Brain microvascular endothelial cell (primary cell): ENCODE measurements around the gene UPB1.

Experiments
- DNase-seq: peaks from one replicate; pipeline ENCODE4 v3.0.0-alpha.2; 2020
- H3K27ac ChIP-seq: fragments of 250-450 bp; sonication (Bioruptor Pico); 2 replicates; pipeline ENCODE4 v1.5.1; 2020; ENCODE audit warnings: mild to moderate bottlenecking, moderate library complexity
- H3K27me3 ChIP-seq: fragments of 250-450 bp; sonication (Bioruptor Pico); replicated peaks from 2 replicates; pipeline ENCODE4 v1.5.1; 2020; ENCODE audit warnings: mild to moderate bottlenecking
- H3K36me3 ChIP-seq: fragments of 250-450 bp; sonication (Bioruptor Pico); replicated peaks from 2 replicates; pipeline ENCODE4 v1.5.1; 2020; ENCODE audit warnings: mild to moderate bottlenecking
- H3K4me3 ChIP-seq: 2 replicates; pipeline ENCODE4 v1.5.1; 2011; ENCODE audit warnings: low read depth, mild to moderate bottlenecking, control low read depth, low read length, moderate library complexity
- in situ Hi-C: cut with HindIII; loops from 2 replicates; pipeline ENCODE4 v1.10.0; 2017; ENCODE audit warnings: low sequenced_read_pairs, low pct_ligation_motif_present
- TF ChIP-seq, protein P1 (sequence below): IDR thresholded peaks from 2 replicates; pipeline ENCODE4 v1.5.1; 2011; ENCODE audit warnings: low read depth, mild to moderate bottlenecking, moderate library complexity, low read length, control low read depth, inconsistent platforms; ENCODE audit errors: missing control alignments

The UPB1 gene

DNA sequence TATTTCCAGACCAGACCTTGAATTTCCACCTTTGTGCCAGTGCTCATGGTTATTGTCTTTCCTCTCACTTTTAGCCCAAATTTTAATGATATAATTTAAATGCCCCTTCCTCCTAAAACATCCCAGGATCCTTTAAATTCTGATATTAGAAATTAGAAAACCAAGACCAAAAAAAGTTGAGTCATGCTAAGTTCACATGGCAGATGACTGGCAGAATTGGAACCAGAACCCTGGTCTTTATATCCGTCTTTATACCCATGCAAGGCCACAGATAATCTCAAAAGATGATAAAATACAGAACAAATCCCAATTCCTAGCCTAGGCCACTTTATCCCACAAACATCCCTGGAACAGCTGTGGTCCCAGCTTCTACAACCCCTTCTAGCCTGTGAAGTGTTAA is 41.3 kb upstream of the UPB1 start:
- in situ Hi-C loops = no loop called here
- Histone ChIP-seq H3K27ac (no peak overlapping the region), H3K4me3 (no peak overlapping the region), H3K27me3 (no peaks in the 10 kb centered on the region), H3K36me3 (no peaks in the 10 kb centered on the region)
- TF ChIP-seq, protein P1, sequence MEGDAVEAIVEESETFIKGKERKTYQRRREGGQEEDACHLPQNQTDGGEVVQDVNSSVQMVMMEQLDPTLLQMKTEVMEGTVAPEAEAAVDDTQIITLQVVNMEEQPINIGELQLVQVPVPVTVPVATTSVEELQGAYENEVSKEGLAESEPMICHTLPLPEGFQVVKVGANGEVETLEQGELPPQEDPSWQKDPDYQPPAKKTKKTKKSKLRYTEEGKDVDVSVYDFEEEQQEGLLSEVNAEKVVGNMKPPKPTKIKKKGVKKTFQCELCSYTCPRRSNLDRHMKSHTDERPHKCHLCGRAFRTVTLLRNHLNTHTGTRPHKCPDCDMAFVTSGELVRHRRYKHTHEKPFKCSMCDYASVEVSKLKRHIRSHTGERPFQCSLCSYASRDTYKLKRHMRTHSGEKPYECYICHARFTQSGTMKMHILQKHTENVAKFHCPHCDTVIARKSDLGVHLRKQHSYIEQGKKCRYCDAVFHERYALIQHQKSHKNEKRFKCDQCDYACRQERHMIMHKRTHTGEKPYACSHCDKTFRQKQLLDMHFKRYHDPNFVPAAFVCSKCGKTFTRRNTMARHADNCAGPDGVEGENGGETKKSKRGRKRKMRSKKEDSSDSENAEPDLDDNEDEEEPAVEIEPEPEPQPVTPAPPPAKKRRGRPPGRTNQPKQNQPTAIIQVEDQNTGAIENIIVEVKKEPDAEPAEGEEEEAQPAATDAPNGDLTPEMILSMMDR = no peak
- DNase-seq = no peak

DNA sequence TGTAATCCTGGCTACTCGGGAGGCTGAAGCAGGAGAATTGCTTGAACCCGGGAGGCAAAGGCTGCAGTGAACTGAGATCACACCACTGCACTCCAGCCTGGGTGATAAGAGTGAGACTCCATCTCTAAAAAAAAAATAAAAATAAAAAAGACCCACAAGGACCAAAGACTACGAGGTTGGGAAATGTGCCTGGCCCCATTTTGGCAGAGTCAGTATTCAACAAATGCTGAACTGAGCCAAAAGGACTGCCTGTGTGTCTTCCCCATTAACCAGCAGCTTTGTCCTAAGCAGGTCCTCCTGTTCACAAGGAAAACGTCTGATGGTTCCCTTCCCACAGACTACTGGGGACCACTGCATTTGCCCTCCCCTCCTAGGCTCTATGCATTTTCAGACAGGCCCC is 40.1 kb upstream of the UPB1 start:
- H3K36me3 ChIP-seq = no peaks in the 10 kb centered on the region
- no peak for DNase-seq
- in situ Hi-C loops = no loop called here
- TF ChIP-seq, protein P1 = no peak
- H3K27ac ChIP-seq = no peak overlapping the region
- no peaks in the 10 kb centered on the region for H3K27me3 ChIP-seq
- H3K4me3 ChIP-seq = no peak overlapping the region

DNA sequence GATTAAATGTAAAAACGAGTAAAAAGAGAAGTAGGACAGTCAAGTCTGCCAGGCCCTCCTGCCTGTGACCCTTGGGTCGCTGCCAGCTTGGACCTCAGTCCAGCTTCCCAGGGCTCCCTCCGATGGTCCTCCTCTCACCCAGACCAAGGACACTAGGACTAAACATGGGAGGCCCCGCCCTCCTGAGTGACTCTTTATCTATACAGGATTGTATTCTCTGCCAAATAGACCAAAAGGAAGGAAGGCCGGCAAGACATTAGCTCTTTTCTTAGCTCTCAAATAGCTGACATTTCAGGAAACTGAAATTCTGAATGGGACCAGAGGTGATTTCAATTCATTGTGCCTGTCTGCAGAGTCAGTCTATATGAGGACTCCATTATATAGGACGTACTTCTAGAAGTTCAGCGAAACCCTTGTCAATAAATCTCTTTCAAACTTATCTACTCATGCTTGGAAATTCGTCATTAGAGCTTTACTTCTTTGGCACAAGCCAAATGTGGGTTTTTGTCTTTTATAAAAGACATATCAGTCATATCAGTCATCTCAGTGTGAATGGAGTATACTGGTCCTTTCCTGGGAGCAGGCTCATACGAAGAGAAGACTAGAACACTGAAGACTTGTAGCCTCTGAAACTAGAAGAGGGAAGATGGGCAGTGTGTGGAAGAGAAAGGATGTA is 39.2 kb upstream of the UPB1 start:
- no peak for DNase-seq
- Histone ChIP-seq H3K27ac (no peak overlapping the region), H3K36me3 (no peaks in the 10 kb centered on the region), H3K27me3 (no peaks in the 10 kb centered on the region), H3K4me3 (no peak overlapping the region)
- in situ Hi-C loops = no loop called here
- TF ChIP-seq, protein P1 = no peak

DNA sequence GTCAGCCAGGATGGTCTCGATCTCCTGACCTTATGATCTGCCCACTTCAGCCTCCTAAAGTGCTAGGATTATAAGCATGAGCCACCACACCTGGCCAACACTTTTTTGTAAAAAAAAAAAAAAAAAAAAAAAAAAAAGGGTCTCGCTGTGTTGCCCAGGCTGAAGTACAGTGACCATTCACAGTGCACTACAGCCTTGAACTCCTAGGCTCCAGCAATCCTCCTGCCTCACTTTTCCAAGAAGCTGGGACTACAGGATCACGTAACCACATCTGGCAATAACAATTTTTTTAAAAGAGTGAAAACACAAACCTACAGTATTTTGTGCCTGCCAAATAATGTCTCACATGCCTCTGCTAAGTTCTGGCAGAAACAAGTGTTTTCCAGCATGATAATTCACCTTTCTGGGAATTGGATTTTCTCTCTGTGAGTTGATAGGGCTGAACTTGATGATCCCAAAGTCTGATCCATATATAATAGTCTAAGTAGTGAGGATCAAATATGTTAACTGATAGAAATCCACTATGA is 37.2 kb upstream of the UPB1 start:
- Histone ChIP-seq H3K27me3 (no peaks in the 10 kb centered on the region), H3K27ac (no peak overlapping the region), H3K36me3 (no peaks in the 10 kb centered on the region), H3K4me3 (no peak overlapping the region)
- TF ChIP-seq, protein P1 = no peak
- in situ Hi-C loops = no loop called here
- no peak for DNase-seq

DNA sequence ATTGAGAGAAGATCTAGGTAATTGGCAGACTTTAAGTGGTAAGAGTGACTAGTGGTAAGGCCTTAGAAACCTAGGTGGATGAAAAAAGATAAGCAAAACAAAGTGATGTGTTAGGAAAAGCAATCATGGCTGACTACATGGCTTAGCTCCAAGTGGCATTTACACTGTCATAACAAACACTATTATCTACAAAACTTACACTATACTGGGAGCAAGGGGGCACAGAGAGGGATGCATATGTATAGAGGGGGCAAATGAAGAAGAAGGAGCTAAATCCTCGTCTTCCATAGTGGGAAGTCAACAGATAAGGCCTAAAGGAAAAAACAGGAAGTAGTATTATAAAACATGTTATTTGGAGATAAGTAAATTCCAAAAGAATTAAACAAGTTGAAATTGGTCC is 35.2 kb upstream of the UPB1 start:
- Histone ChIP-seq H3K27me3 (no peaks in the 10 kb centered on the region), H3K36me3 (no peaks in the 10 kb centered on the region), H3K27ac (no peak overlapping the region), H3K4me3 (no peak overlapping the region)
- in situ Hi-C loops = no loop called here
- TF ChIP-seq, protein P1 = no peak
- no peak for DNase-seq
